K562 (cell line): ENCODE results near the gene KITLG. TPM values are rescaled to one million over a fixed set of nuclear protein-coding genes. Genes with fewer than 3 reads are reported as not detected.

ENCODE experiments used
- ATAC-seq: fragments of 200-7000 bp; cut with Tn5 transposase; 3 replicates; pipeline ENCODE4 v1.9.1; 2020; ENCODE audit warnings: moderate library complexity
- BruUV-seq: library from RNA; stranded (reverse); fragments of 400-500 nt; replicated peaks from 2 replicates; lab custom pipeline; 2021; lab: Mats Ljungman, UMichigan
- CTCF ChIA-PET: fragments of 300-600 bp; formaldehyde crosslinking; extraction: SDS; loops from one replicate; lab custom pipeline; 2021; ENCODE audit warnings: low intra/inter-chr PET ratio; lab: Yijun Ruan, JAX
- POLR2A ChIA-PET: fragments of 300-600, 350-650 bp; sonication (Branson Sonifier 250); formaldehyde crosslinking; extraction: SDS; loops from one replicate; lab custom pipeline; 2021; ENCODE audit warnings: antibody characterized with exemption, inconsistent platforms; lab: Yijun Ruan, JAX
- DNase-seq, 4 experiments: peaks; one replicate each; pipeline versions ENCODE4 v3.0.0 to v3.0.0-alpha.2; 2011 to 2018; ENCODE audit warnings: low spot score in 3 of 4, mixed read lengths in 3 of 4; ENCODE audit errors: extremely low read depth in 1 of 4
- FAIRE-seq: peaks from 2 replicates; lab custom pipeline; 2011; peaks lifted over from hg19 to GRCh38; lab: Jason Lieb, UNC
- H2AFZ ChIP-seq: 2 replicates; pipeline ENCODE4 v1.6.0; 2011; ENCODE audit warnings: low read depth, low read length, control low read depth, inconsistent platforms
- H3K27ac ChIP-seq: fragments of 200-600 bp; 3 replicates; pipeline ENCODE4 v1.8.0; 2011; ENCODE audit warnings: low read depth, mild to moderate bottlenecking, control low read depth, inconsistent platforms, low read length, moderate library complexity, mixed read lengths; ENCODE audit errors: extremely low read depth
- H3K27me3 ChIP-seq, 2 experiments: fragments of 300-600 bp in 1 of 2; 2 replicates in 1 of 2; 3 replicates in 1 of 2; pipeline versions ENCODE4 v1.6.0 to v1.8.0; 2011; ENCODE audit warnings: inconsistent platforms in 2 of 2, low read length in 2 of 2, mild to moderate bottlenecking in 1 of 2, mixed read lengths in 1 of 2, moderate library complexity in 1 of 2; ENCODE audit not compliant: control insufficient read depth in 2 of 2, insufficient read depth in 2 of 2
- H3K36me3 ChIP-seq: fragments of 300-600 bp; 3 replicates; pipeline ENCODE4 v1.8.0; 2011; ENCODE audit warnings: mild to moderate bottlenecking, low read length, inconsistent platforms; ENCODE audit not compliant: control insufficient read depth, insufficient read depth
- H3K4me1 ChIP-seq, 2 experiments: fragments of 200-600 bp in 1 of 2; replicated peaks in 1 of 2; 2 replicates in 1 of 2; 3 replicates in 1 of 2; pipeline versions ENCODE4 v1.5.1 to v1.8.0; 2011; ENCODE audit warnings: inconsistent platforms in 2 of 2, low read length in 2 of 2, mild to moderate bottlenecking in 1 of 2, mixed read lengths in 1 of 2, moderate library complexity in 1 of 2; ENCODE audit not compliant: control insufficient read depth in 2 of 2, insufficient read depth in 2 of 2
- H3K4me2 ChIP-seq: 2 replicates; pipeline ENCODE4 v1.6.1; 2011; ENCODE audit warnings: low read length, control low read depth, inconsistent platforms, mixed read lengths; ENCODE audit not compliant: insufficient read depth
- H3K4me3 ChIP-seq: fragments of 200-600 bp; sonication (generic), shearing (Covaris generic); 2 replicates; pipeline ENCODE4 v1.5.1; 2016; ENCODE audit warnings: control low read depth, inconsistent platforms
- H3K79me2 ChIP-seq: fragments of 200-600 bp; 3 replicates; pipeline ENCODE4 v1.8.0; 2011; ENCODE audit warnings: low read length, inconsistent platforms; ENCODE audit not compliant: control insufficient read depth, insufficient read depth
- H3K9ac ChIP-seq, 2 experiments: 2 replicates each; pipeline versions ENCODE4 v1.6.0 to v1.6.1; 2011; ENCODE audit warnings: low read depth in 2 of 2, low read length in 2 of 2, control low read depth in 1 of 2, inconsistent platforms in 1 of 2, mild to moderate bottlenecking in 1 of 2, mixed read lengths in 1 of 2; ENCODE audit not compliant: insufficient read depth in 1 of 2
- H3K9me1 ChIP-seq: one replicate; pipeline ENCODE4 v1.6.0; 2011; ENCODE audit warnings: inconsistent platforms, mild to moderate bottlenecking, low read length, moderate library complexity; ENCODE audit not compliant: control insufficient read depth, insufficient read depth
- H3K9me3 ChIP-seq: replicated peaks from 2 replicates; pipeline ENCODE4 v1.5.1; 2011; ENCODE audit warnings: low read depth, low read length, inconsistent platforms; ENCODE audit not compliant: control insufficient read depth, insufficient read depth
- H4K20me1 ChIP-seq: replicated peaks from 2 replicates; pipeline ENCODE4 v1.6.1; 2011; ENCODE audit warnings: low read length, inconsistent platforms, mixed read lengths; ENCODE audit not compliant: control insufficient read depth, insufficient read depth
- CCAR2 ChIP-seq: fragments of 200-400 bp; formaldehyde crosslinking; IDR thresholded peaks from 2 replicates; pipeline ENCODE4 v1.6.1; 2017; ENCODE audit warnings: mild to moderate bottlenecking, low read depth, low read length
- CHD1 ChIP-seq: fragments of 200-600 bp; sonication (generic); IDR thresholded peaks from one replicate; pipeline ENCODE4 v1.6.1; 2012; ENCODE audit warnings: mild to moderate bottlenecking, moderate library complexity, low read length, inconsistent platforms
- CTBP1 ChIP-seq: fragments of 450-650 bp; IDR thresholded peaks from 2 replicates; pipeline ENCODE4 v1.6.1; 2016; ENCODE audit warnings: borderline replicate concordance
- NFXL1 ChIP-seq: fragments of 450-650 bp; formaldehyde crosslinking; IDR thresholded peaks from 2 replicates; pipeline ENCODE4 v1.4.0; 2021; ENCODE audit warnings: mild to moderate bottlenecking
- NUFIP1 ChIP-seq: fragments of 450-650 bp; IDR thresholded peaks from 2 replicates; pipeline ENCODE4 v1.6.1; 2018; ENCODE audit not compliant: partially characterized antibody
- PRPF4 ChIP-seq: fragments of 200-400 bp; formaldehyde crosslinking; IDR thresholded peaks from one replicate; pipeline ENCODE4 v1.6.1; 2017; ENCODE audit warnings: low read length, low read depth, mild to moderate bottlenecking; ENCODE audit not compliant: insufficient read depth, poor library complexity, severe bottlenecking
- RFX5 ChIP-seq: IDR thresholded peaks from 2 replicates; pipeline ENCODE4 v1.6.1; 2011; ENCODE audit warnings: low read depth, mild to moderate bottlenecking, improper control_type of control experiment, low read length
- SNIP1 ChIP-seq: fragments of 450-650 bp; IDR thresholded peaks from 2 replicates; pipeline ENCODE4 v1.7.1; 2017; ENCODE audit warnings: low read depth, mild to moderate bottlenecking
- TARDBP ChIP-seq: fragments of 450-650 bp; IDR thresholded peaks from 2 replicates; pipeline ENCODE4 v1.6.1; 2016
- XRCC3 ChIP-seq: fragments of 450-650 bp; IDR thresholded peaks from 2 replicates; pipeline ENCODE4 v1.6.1; 2017; ENCODE audit warnings: mild to moderate bottlenecking, moderate library complexity
- ZBTB8A ChIP-seq: fragments of 450-650 bp; IDR thresholded peaks from 2 replicates; pipeline ENCODE4 v1.6.1; 2018; ENCODE audit warnings: mild to moderate bottlenecking, moderate library complexity; ENCODE audit not compliant: partially characterized antibody
- ZFPM2 ChIP-seq: fragments of 250-450 bp; sonication (Bioruptor Pico); IDR thresholded peaks from 2 replicates; pipeline ENCODE4 v1.5.1; 2022; ENCODE audit warnings: mild to moderate bottlenecking
- ZFX ChIP-seq: sonication (generic); formaldehyde crosslinking; IDR thresholded peaks from 2 replicates; pipeline ENCODE4 v1.8.0; 2022; ENCODE audit warnings: mild to moderate bottlenecking, missing genetic modification reagents, moderate library complexity
- WGBS: fragments of 100-300 bp; shearing (Covaris generic); methylation state at CpG from one replicate; pipeline ENCODE4 v1.1.6; 2016; ENCODE audit warnings: low coverage, mixed read lengths; ENCODE audit not compliant: insufficient coverage; ENCODE audit errors: missing lambda C conversion rate; 5-methylcytosine and 5-hydroxymethylcytosine counted together
- in situ Hi-C: fragments of 300-500 bp; cut with MboI; formaldehyde crosslinking; loops from 4 replicates; pipeline ENCODE4 v1.15.0; 2018; ENCODE audit warnings: inconsistent platforms, mixed read lengths
- intact Hi-C: fragments of 100-400 bp; cut with micrococcal nuclease; formaldehyde crosslinking; loops from 2 replicates; pipeline ENCODE4 v1.14.2; 2022
- polyA plus RNA-seq, 8 experiments: library from polyadenylated mRNA; depleted of rRNA in 4 of 8; stranded (reverse) in 5 of 8; unstranded in 3 of 8; fragments of >200 nt; fragmentation: Nextera tagmentation in 2 of 8; fragmentation: Illumina TruSeq in 1 of 8; extraction: Ambion mirVana in 2 of 8; extraction: Trizol in 1 of 8; gene quantifications; 2 replicates each; pipeline versions ENCODE4 v1.2.1 to v1.2.3, GENCODE V29; 2011 to 2014; ENCODE audit warnings: inconsistent platforms in 1 of 8, missing spikeins in 1 of 8
- total RNA-seq, 7 experiments: library from RNA; depleted of rRNA in 6 of 7; stranded (reverse); fragments of >200 nt in 6 of 7; fragmentation: Illumina TruSeq in 2 of 7; extraction: Trizol in 2 of 7; gene quantifications; 2 replicates each; pipeline versions ENCODE4 v1.2.1 to v1.2.3, GENCODE V29; 2011 to 2021; ENCODE audit warnings: low replicate concordance in 1 of 7
- TF ChIP-seq, protein P1 (sequence below): sonication (generic); formaldehyde crosslinking; IDR thresholded peaks from 2 replicates; pipeline ENCODE4 v1.8.1; 2022; ENCODE audit warnings: missing genetic modification reagents
- TF ChIP-seq, protein P2 (sequence below), 2 experiments: IDR thresholded peaks in 1 of 2; conservative IDR thresholded peaks in 1 of 2; 2 replicates each; pipeline ENCODE4 v1.6.1; 2016; ENCODE audit warnings: low read depth in 2 of 2, mild to moderate bottlenecking in 1 of 2, missing compliant biosample characterization in 1 of 2, missing genetic modification characterization in 1 of 2, moderate library complexity in 1 of 2
- TF ChIP-seq, protein P3 (sequence below): sonication (generic); formaldehyde crosslinking; IDR thresholded peaks from 2 replicates; pipeline ENCODE4 v1.4.0; 2020; ENCODE audit warnings: mild to moderate bottlenecking, missing genetic modification reagents
- TF ChIP-seq, protein P4 (sequence below): fragments of 450-650 bp; IDR thresholded peaks from 2 replicates; pipeline ENCODE4 v1.6.1; 2016; ENCODE audit warnings: antibody characterized with exemption

Gene KITLG
- total and polyA plus RNA-seq, 9 of the 15 experiments (the other 6 are each of a cell fraction or from before 2014, with no cell fraction given): 0.04 to 0.09 (median 0.04) TPM; not detected in 6

DNA sequence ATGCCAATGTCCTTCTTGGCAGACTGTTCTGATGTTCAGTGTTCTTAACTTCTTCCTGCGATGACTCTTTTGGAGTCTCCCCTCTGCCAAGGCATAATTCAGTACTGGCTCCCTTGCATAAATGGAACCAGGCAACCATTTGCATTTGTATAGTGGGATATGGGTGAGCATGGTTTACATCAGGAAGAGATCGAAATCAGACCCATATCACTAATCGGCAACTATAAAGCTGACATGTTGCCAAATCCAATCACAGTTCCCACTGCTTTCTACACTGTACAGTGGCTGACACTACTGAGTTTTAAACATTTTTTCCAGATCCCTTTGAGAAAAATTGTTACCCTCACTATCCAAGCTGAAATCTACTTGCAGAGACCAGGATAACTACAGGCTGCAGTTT lies 83.8 kb downstream of the KITLG start:
- Histone ChIP-seq H3K4me1 (no peaks in the 10 kb centered on the region), H3K9ac (no peak overlapping the region), H3K4me3 (no peak overlapping the region), H4K20me1 (no peaks in the 10 kb centered on the region), H3K9me1 (no peaks in the 10 kb centered on the region), H3K36me3 (no peaks in the 10 kb centered on the region), H3K27ac (no peak overlapping the region), H3K9me3 (no peaks in the 10 kb centered on the region), H3K79me2 (no peaks in the 10 kb centered on the region), H3K27me3 (no peaks in the 10 kb centered on the region), H2AFZ (no peak overlapping the region), H3K4me2 (no peak overlapping the region)
- WGBS: 5% methylated on average over 3 of the region's 3 CpGs
- TF ChIP-seq CHD1 (no peak), ZFPM2 (CRISPR knock-in tag) (no peak), ZFX (CRISPR knock-in tag) (no peak), CCAR2 (no peak), SNIP1 (no peak), RFX5 (no peak), ZBTB8A (no peak), NUFIP1 (no peak), CTBP1 (no peak), NFXL1 (CRISPR knock-in tag) (no peak), XRCC3 (no peak), PRPF4 (no peak), TARDBP (no peak)
- TF ChIP-seq, protein P1, sequence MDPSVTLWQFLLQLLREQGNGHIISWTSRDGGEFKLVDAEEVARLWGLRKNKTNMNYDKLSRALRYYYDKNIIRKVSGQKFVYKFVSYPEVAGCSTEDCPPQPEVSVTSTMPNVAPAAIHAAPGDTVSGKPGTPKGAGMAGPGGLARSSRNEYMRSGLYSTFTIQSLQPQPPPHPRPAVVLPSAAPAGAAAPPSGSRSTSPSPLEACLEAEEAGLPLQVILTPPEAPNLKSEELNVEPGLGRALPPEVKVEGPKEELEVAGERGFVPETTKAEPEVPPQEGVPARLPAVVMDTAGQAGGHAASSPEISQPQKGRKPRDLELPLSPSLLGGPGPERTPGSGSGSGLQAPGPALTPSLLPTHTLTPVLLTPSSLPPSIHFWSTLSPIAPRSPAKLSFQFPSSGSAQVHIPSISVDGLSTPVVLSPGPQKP (CRISPR knock-in tag): no peak
- TF ChIP-seq, protein P2, sequence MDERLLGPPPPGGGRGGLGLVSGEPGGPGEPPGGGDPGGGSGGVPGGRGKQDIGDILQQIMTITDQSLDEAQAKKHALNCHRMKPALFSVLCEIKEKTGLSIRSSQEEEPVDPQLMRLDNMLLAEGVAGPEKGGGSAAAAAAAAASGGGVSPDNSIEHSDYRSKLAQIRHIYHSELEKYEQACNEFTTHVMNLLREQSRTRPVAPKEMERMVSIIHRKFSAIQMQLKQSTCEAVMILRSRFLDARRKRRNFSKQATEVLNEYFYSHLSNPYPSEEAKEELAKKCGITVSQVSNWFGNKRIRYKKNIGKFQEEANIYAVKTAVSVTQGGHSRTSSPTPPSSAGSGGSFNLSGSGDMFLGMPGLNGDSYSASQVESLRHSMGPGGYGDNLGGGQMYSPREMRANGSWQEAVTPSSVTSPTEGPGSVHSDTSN (CRISPR knock-in tag; IDR thresholded peaks at IDR 0.05; ENCODE audit: low read depth): no peak
- TF ChIP-seq, protein P2 (tag; conservative IDR thresholded peaks at IDR 0.05; ENCODE audit: low read depth): no peak
- TF ChIP-seq, protein P3, sequence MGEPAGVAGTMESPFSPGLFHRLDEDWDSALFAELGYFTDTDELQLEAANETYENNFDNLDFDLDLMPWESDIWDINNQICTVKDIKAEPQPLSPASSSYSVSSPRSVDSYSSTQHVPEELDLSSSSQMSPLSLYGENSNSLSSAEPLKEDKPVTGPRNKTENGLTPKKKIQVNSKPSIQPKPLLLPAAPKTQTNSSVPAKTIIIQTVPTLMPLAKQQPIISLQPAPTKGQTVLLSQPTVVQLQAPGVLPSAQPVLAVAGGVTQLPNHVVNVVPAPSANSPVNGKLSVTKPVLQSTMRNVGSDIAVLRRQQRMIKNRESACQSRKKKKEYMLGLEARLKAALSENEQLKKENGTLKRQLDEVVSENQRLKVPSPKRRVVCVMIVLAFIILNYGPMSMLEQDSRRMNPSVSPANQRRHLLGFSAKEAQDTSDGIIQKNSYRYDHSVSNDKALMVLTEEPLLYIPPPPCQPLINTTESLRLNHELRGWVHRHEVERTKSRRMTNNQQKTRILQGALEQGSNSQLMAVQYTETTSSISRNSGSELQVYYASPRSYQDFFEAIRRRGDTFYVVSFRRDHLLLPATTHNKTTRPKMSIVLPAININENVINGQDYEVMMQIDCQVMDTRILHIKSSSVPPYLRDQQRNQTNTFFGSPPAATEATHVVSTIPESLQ (CRISPR knock-in tag): no peak
- TF ChIP-seq, protein P4, sequence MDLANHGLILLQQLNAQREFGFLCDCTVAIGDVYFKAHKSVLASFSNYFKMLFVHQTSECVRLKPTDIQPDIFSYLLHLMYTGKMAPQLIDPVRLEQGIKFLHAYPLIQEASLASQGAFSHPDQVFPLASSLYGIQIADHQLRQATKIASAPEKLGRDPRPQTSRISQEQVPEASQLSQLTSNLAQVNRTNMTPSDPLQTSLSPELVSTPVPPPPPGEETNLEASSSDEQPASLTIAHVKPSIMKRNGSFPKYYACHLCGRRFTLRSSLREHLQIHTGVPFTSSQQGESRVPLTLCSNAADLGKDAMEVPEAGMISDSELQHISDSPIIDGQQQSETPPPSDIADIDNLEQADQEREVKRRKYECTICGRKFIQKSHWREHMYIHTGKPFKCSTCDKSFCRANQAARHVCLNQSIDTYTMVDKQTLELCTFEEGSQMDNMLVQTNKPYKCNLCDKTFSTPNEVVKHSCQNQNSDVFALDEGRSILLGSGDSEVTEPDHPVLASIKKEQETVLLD: no peak
- BruUV-seq: no TSS peak
- CTCF ChIA-PET: no interaction called here
- ATAC-seq (no peak), DNase-seq (no peak), FAIRE-seq (no peak)
- in situ Hi-C loops (no loop called here), intact Hi-C loops (no loop called here)
- POLR2A ChIA-PET: no interaction called here
